Left renal cortex interstitium (tissue), 4 donors: Measurements from ENCODE around the gene NCAPH2. TPM values are rescaled to one million over a fixed set of nuclear protein-coding genes. Genes with fewer than 3 reads are reported as not detected.

Experiments used
- DNase-seq, 4 donors: peaks; one replicate each; pipeline ENCODE4 v3.0.0-alpha.2; 2013; ENCODE audit warnings: low read depth in 4 of 4, low spot score in 2 of 4, missing footprints in 1 of 4
- polyA plus RNA-seq, 4 donors: library from polyadenylated mRNA; unstranded; fragments of 120-200 nt; gene quantifications; one replicate each; pipeline ENCODE4 v1.2.1, GENCODE V29; 2013; ENCODE audit not compliant: insufficient read length in 4 of 4

Gene NCAPH2
- 10 to 100 TPM; 35.8 to 57.9 (median 53.3) TPM for polyA plus RNA-seq

GRCh38 chr22:50507991-50508884, at the start of gene NCAPH2:
TSS of gene NCAPH2 (plus strand) at chr22:50508224. CDS start at chr22:50508338, 114 bp downstream.
- peak; percentile 82 to 98 (median 96) for DNase-seq

- DNase-seq, result no peak
Observed at GRCh38 chr22:50459016-50459415, 49.0 kb upstream of the NCAPH2 start.

- DNase-seq, result no peak
Observed at GRCh38 chr22:50459496-50460140, 48.4 kb upstream of the NCAPH2 start.

GRCh38 chr22:50460938-50461337, 47.1 kb upstream of the NCAPH2 start:
- DNase-seq, result no peak

- DNase-seq, result no peak
Observed at GRCh38 chr22:50461536-50461935, 46.5 kb upstream of the NCAPH2 start.

- no peak for DNase-seq
Observed at GRCh38 chr22:50461979-50462540, 46.0 kb upstream of the NCAPH2 start.

GRCh38 chr22:50463188-50463900, 44.7 kb upstream of the NCAPH2 start:
- no peak for DNase-seq

GRCh38 chr22:50464451-50464850, 43.6 kb upstream of the NCAPH2 start:
- DNase-seq, result no peak

- DNase-seq, result no peak
Observed at GRCh38 chr22:50465066-50465930, 42.7 kb upstream of the NCAPH2 start.

- DNase-seq, result no peak
Observed at GRCh38 chr22:50467341-50467740, 40.7 kb upstream of the NCAPH2 start.

- DNase-seq, result no peak
Observed at GRCh38 chr22:50467773-50468440, 40.1 kb upstream of the NCAPH2 start.

GRCh38 chr22:50468626-50469025, 39.4 kb upstream of the NCAPH2 start:
- no peak for DNase-seq

- DNase-seq, result no peak
Observed at GRCh38 chr22:50469377-50470305, 38.4 kb upstream of the NCAPH2 start.

GRCh38 chr22:50470491-50470890, 37.5 kb upstream of the NCAPH2 start:
- DNase-seq, result no peak

GRCh38 chr22:50471197-50471847, 36.7 kb upstream of the NCAPH2 start:
- no peak for DNase-seq

- DNase-seq, result no peak
Observed at GRCh38 chr22:50471962-50472361, 36.1 kb upstream of the NCAPH2 start.

- no peak for DNase-seq
Observed at GRCh38 chr22:50473088-50473487, 34.9 kb upstream of the NCAPH2 start.
